ENCODE data around the gene LHX4. TPM values are rescaled to one million over a fixed set of nuclear protein-coding genes. Genes with fewer than 3 reads are reported as not detected.

Gene LHX4
- total RNA-seq, 1 donor from 2014 or later: 0.96 TPM

GRCh38 chr1:180184041-180184440, 46.0 kb upstream of the LHX4 start:
- Mint-ChIP-seq H3K4me1 (peaks cover 8% of the 10 kb centered on the region), H3K27me3 (ENCODE audit: low read depth) (no peaks in the 10 kb centered on the region), H3K36me3 (ENCODE audit: low read depth) (no peaks in the 10 kb centered on the region), H3K9me3 (no peaks in the 10 kb centered on the region), H3K4me3 (no peak overlapping the region), H3K27ac (ENCODE audit: unreplicated experiment) (no peak overlapping the region)
- DNase-seq (ENCODE audit: low read depth, low spot score): no peak
- no peak for TF ChIP-seq CTCF (conservative IDR thresholded peaks at IDR 0.05)

- H3K4me3 Mint-ChIP-seq: no peak overlapping the region
- TF ChIP-seq CTCF (conservative IDR thresholded peaks at IDR 0.05): no peak
- no peaks in the 10 kb centered on the region for H3K9me3 Mint-ChIP-seq
- no peaks in the 10 kb centered on the region for H3K27me3 Mint-ChIP-seq (ENCODE audit: low read depth)
- peaks cover 8% of the 10 kb centered on the region for H3K4me1 Mint-ChIP-seq
- no peak for DNase-seq (ENCODE audit: low read depth, low spot score)
- peak overlapping the region; percentile 38 for H3K27ac Mint-ChIP-seq (ENCODE audit: unreplicated experiment)
- no peaks in the 10 kb centered on the region for H3K36me3 Mint-ChIP-seq (ENCODE audit: low read depth)
Measured at GRCh38 chr1:180185281-180185680, 44.8 kb upstream of the LHX4 start.

GRCh38 chr1:180185971-180186645, 44.0 kb upstream of the LHX4 start:
- Mint-ChIP-seq H3K4me3 (no peak overlapping the region), H3K27me3 (ENCODE audit: low read depth) (no peaks in the 10 kb centered on the region), H3K27ac (ENCODE audit: unreplicated experiment) (peak overlapping the region; percentile 38), H3K36me3 (ENCODE audit: low read depth) (peaks cover 1% of the 10 kb centered on the region), H3K9me3 (no peaks in the 10 kb centered on the region), H3K4me1 (peaks cover 8% of the 10 kb centered on the region)
- TF ChIP-seq CTCF (conservative IDR thresholded peaks at IDR 0.05): no peak
- DNase-seq (ENCODE audit: low read depth, low spot score): no peak

- DNase-seq (ENCODE audit: low read depth, low spot score): no peak
- H3K27ac Mint-ChIP-seq (ENCODE audit: unreplicated experiment): no peak overlapping the region
- H3K27me3 Mint-ChIP-seq (ENCODE audit: low read depth): no peaks in the 10 kb centered on the region
- peaks cover 8% of the 10 kb centered on the region for H3K4me1 Mint-ChIP-seq
- H3K4me3 Mint-ChIP-seq: no peak overlapping the region
- peaks cover 2% of the 10 kb centered on the region for H3K36me3 Mint-ChIP-seq (ENCODE audit: low read depth)
- TF ChIP-seq CTCF (conservative IDR thresholded peaks at IDR 0.05): no peak
- no peaks in the 10 kb centered on the region for H3K9me3 Mint-ChIP-seq
Measured at GRCh38 chr1:180186831-180187230, 43.2 kb upstream of the LHX4 start.

- no peak overlapping the region for H3K27ac Mint-ChIP-seq (ENCODE audit: unreplicated experiment)
- H3K36me3 Mint-ChIP-seq (ENCODE audit: low read depth): peaks cover 2% of the 10 kb centered on the region
- no peak for DNase-seq (ENCODE audit: low read depth, low spot score)
- no peaks in the 10 kb centered on the region for H3K27me3 Mint-ChIP-seq (ENCODE audit: low read depth)
- H3K4me3 Mint-ChIP-seq: no peak overlapping the region
- no peak for TF ChIP-seq CTCF (conservative IDR thresholded peaks at IDR 0.05)
- no peaks in the 10 kb centered on the region for H3K9me3 Mint-ChIP-seq
- H3K4me1 Mint-ChIP-seq: peaks cover 8% of the 10 kb centered on the region
Measured at GRCh38 chr1:180187626-180188025, 42.4 kb upstream of the LHX4 start.
